ENCODE measurements around the gene RSBN1L. TPM values are rescaled to one million over a fixed set of nuclear protein-coding genes. Genes with fewer than 3 reads are reported as not detected.

Gene RSBN1L
- polyA plus RNA-seq, 3 donors = 1.3 to 10.0 (median 2.2) TPM

DNA sequence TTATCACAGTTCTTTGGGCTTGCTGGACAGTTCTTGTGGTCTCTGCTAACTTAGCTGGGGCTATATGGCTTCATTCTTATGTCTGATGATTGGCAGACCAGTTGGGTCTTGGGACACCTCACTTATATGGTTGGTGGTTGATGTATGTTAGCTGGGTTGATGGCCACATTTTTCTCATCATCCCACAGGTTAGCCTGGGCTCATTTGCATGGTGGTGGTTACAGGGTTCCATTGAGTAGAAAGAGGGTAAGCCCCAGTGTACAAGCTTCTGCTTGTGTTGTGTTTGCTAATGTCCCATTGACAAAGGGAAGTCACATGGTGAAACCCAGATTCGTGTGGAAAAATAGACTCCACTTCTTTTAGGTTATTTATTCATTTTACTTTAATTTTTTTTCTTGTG lies 61.3 kb downstream of the RSBN1L start:
- no peak overlapping the region for H3K4me2 ChIP-seq (replicated peaks; ENCODE audit: extremely low read depth, low read length, poor library complexity, severe bottlenecking)
- no peak for DNase-seq
- peaks cover 100% of the 10 kb centered on the region for H3K79me2 ChIP-seq (ENCODE audit: insufficient read depth, low read length)
- TF ChIP-seq CTCF (IDR thresholded peaks at IDR 0.05) = no peak
- Mint-ChIP-seq H3K27ac (peak overlapping the region in 2 of 7 donors; percentile 44 to 72), H3K4me1 (peaks cover 18% of the 10 kb centered on the region), H3K36me3 (peaks cover 5 to 12% of the 10 kb centered on the region in 2 donors), H3K4me3 (no peak overlapping the region), H3K27me3 (ENCODE audit: low read depth in 3 of 3) (peaks cover 0 to under 1% (median 0%) of the 10 kb centered on the region in 3 donors), H3K9me3 (peaks cover 0 to 2% (median 0%) of the 10 kb centered on the region in 7 donors)
- no peak overlapping the region for H2AFZ ChIP-seq (ENCODE audit: insufficient read depth, low read depth, low read length, poor library complexity, severe bottlenecking)
- no peak overlapping the region for H3K9ac ChIP-seq (ENCODE audit: insufficient read depth, low read length, poor library complexity, severe bottlenecking)
- H3K36me3 ChIP-seq (replicated peaks in 1 of 2; ENCODE audit: control insufficient read depth in 1 of 2, insufficient read depth in 2 of 2, low read length in 2 of 2) = peaks cover 4 to 34% of the 10 kb centered on the region in 2 donors
- H4K20me1 ChIP-seq (ENCODE audit: insufficient read depth, low read length) = peaks cover 67% of the 10 kb centered on the region
- H3K27me3 ChIP-seq (ENCODE audit: control insufficient read depth in 2 of 2, insufficient read depth in 2 of 2, low read length in 2 of 2) = no peaks in the 10 kb centered on the region
- WGBS (ENCODE audit: insufficient coverage) = no CpG with 5 or more reads among the region's 1 CpG
- no peak overlapping the region for H3K4me3 ChIP-seq (replicated peaks in 1 of 3; ENCODE audit: low read depth in 2 of 3, low read length in 3 of 3)
- intact Hi-C loops (cut with micrococcal nuclease) = loop anchor here (5.0 kb wide), 2 partner anchors 100 to 105 kb away; no protein-coding TSS in a partner anchor
- H3K4me1 ChIP-seq (ENCODE audit: control insufficient read depth in 1 of 2, insufficient read depth in 2 of 2, low read length in 2 of 2) = peaks cover 2 to 3% of the 10 kb centered on the region in 2 donors
- H3K9me3 ChIP-seq (replicated peaks in 1 of 2; ENCODE audit: control insufficient read depth in 1 of 2, insufficient read depth in 1 of 2, low read length in 2 of 2) = no peaks in the 10 kb centered on the region
- peak overlapping the region in 1 of 2 donors; percentile 56 for H3K27ac ChIP-seq (ENCODE audit: low read depth in 1 of 2, low read length in 2 of 2)

GRCh38 chr7:77759294-77759889 lies 63.1 kb downstream of the RSBN1L start:
- peak; percentile 84 for TF ChIP-seq CTCF (IDR thresholded peaks at IDR 0.05)
- H3K4me2 ChIP-seq (replicated peaks; ENCODE audit: extremely low read depth, low read length, poor library complexity, severe bottlenecking) = no peak overlapping the region
- peak overlapping the region in 1 of 2 donors; percentile 48 for H3K27ac ChIP-seq (ENCODE audit: low read depth in 1 of 2, low read length in 2 of 2)

More at GRCh38 chr7:77759294-77759889, 63.1 kb downstream of the RSBN1L start:
- peaks cover 73% of the 10 kb centered on the region for H4K20me1 ChIP-seq (ENCODE audit: insufficient read depth, low read length)
- H3K4me3 Mint-ChIP-seq = no peak overlapping the region
- H3K27ac Mint-ChIP-seq = peak overlapping the region in 1 of 7 donors; percentile 37
- no peak overlapping the region for H3K4me3 ChIP-seq (replicated peaks in 1 of 3; ENCODE audit: low read depth in 2 of 3, low read length in 3 of 3)
- H3K4me1 ChIP-seq (ENCODE audit: control insufficient read depth in 1 of 2, insufficient read depth in 2 of 2, low read length in 2 of 2) = no peaks in the 10 kb centered on the region
- peaks cover 3 to 39% of the 10 kb centered on the region in 2 donors for H3K36me3 ChIP-seq (replicated peaks in 1 of 2; ENCODE audit: control insufficient read depth in 1 of 2, insufficient read depth in 2 of 2, low read length in 2 of 2)
- no peaks in the 10 kb centered on the region for H3K27me3 ChIP-seq (ENCODE audit: control insufficient read depth in 2 of 2, insufficient read depth in 2 of 2, low read length in 2 of 2)
- H3K4me1 Mint-ChIP-seq = peaks cover 12% of the 10 kb centered on the region
- H3K79me2 ChIP-seq (ENCODE audit: insufficient read depth, low read length) = peaks cover 100% of the 10 kb centered on the region
- DNase-seq = peak; percentile 60 to 74 (median 67)
- H2AFZ ChIP-seq (ENCODE audit: insufficient read depth, low read depth, low read length, poor library complexity, severe bottlenecking) = no peak overlapping the region
- peaks cover 7 to 9% of the 10 kb centered on the region in 2 donors for H3K36me3 Mint-ChIP-seq
- WGBS (ENCODE audit: insufficient coverage) = no CpG with 5 or more reads among the region's 3 CpGs
- H3K9me3 Mint-ChIP-seq = peaks cover 0 to 2% (median 0%) of the 10 kb centered on the region in 7 donors
- H3K27me3 Mint-ChIP-seq (ENCODE audit: low read depth in 3 of 3) = no peaks in the 10 kb centered on the region
- H3K9me3 ChIP-seq (replicated peaks in 1 of 2; ENCODE audit: control insufficient read depth in 1 of 2, insufficient read depth in 1 of 2, low read length in 2 of 2) = no peaks in the 10 kb centered on the region
- intact Hi-C loops (cut with micrococcal nuclease) = loop anchor here (5.0 kb wide), 2 partner anchors 102 to 107 kb away; no protein-coding TSS in a partner anchor
- no peak overlapping the region for H3K9ac ChIP-seq (ENCODE audit: insufficient read depth, low read length, poor library complexity, severe bottlenecking)

Measured in CD14-positive monocyte (primary cell).